Measurements from ENCODE around the gene KCMF1. TPM values are rescaled to one million over a fixed set of nuclear protein-coding genes. Genes with fewer than 3 reads are reported as not detected.
A peak's percentile ranks its signal among the peaks of the same experiment; 100 is the strongest.

Gene KCMF1
- total and polyA plus RNA-seq, 2 donors from 2014 or later: 21.0 to 64.3 TPM

DNA sequence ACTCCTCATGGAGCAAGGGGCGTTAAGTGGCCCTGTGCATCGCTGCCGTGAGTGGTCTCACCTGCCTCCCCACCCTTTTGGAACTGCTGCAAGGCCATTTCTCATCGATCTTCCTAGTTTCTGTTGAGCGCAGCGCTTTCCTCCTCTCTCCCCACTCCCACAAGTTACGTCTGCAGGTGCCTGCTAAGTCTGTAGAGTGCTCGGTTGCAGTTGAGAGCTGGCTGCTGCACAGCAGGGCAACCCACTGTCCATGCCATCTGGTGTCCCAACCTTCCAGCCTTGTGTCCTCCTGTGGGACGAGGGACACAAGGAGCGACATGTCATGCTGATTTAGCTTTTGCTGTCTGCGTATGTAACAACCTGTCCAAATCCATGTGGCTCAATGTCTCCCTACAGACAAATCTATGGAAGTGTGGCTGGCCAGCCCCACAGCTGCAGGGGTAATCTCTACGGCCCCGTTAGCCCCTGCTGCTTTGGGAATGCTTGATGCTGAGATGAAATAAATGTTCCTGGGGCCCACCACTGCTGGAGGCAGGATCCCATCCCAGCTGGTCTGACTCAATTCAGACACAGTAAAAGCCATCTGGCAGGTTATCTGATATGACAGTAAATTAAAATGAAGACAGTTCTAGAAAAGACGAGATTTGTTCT is 94.1 kb downstream of the KCMF1 start:
- TF ChIP-seq, protein P1, sequence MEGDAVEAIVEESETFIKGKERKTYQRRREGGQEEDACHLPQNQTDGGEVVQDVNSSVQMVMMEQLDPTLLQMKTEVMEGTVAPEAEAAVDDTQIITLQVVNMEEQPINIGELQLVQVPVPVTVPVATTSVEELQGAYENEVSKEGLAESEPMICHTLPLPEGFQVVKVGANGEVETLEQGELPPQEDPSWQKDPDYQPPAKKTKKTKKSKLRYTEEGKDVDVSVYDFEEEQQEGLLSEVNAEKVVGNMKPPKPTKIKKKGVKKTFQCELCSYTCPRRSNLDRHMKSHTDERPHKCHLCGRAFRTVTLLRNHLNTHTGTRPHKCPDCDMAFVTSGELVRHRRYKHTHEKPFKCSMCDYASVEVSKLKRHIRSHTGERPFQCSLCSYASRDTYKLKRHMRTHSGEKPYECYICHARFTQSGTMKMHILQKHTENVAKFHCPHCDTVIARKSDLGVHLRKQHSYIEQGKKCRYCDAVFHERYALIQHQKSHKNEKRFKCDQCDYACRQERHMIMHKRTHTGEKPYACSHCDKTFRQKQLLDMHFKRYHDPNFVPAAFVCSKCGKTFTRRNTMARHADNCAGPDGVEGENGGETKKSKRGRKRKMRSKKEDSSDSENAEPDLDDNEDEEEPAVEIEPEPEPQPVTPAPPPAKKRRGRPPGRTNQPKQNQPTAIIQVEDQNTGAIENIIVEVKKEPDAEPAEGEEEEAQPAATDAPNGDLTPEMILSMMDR (IDR thresholded peaks at IDR 0.05; ENCODE audit: borderline replicate concordance, extremely low read depth, insufficient read depth): no peak
- Histone ChIP-seq H3K27me3 (ENCODE audit: control insufficient read depth, insufficient read depth, low read length) (no peaks in the 10 kb centered on the region), H3K9ac (ENCODE audit: low read length in 3 of 3) (no peak overlapping the region), H3K36me3 (ENCODE audit: control insufficient read depth in 2 of 3, insufficient read depth in 3 of 3, low read length in 3 of 3) (no peaks in the 10 kb centered on the region), H3K9me3 (ENCODE audit: control insufficient read depth in 2 of 3, insufficient read depth in 1 of 3, low read length in 3 of 3) (no peaks in the 10 kb centered on the region), H3K4me3 (ENCODE audit: low read length in 3 of 3) (no peak overlapping the region), H3K27ac (ENCODE audit: low read depth in 2 of 2, low read length in 2 of 2) (no peak overlapping the region), H3K4me1 (ENCODE audit: control insufficient read depth in 2 of 3, insufficient read depth in 2 of 3, low read depth in 1 of 3, low read length in 3 of 3) (no peaks in the 10 kb centered on the region)
- DNase-seq (peak in 3 of 5 donors; percentile 29 to 48 (median 31)), FAIRE-seq (no peak)
- intact Hi-C loops (cut with DNase I): loop anchor here (10.0 kb wide), 1 partner anchor 240 kb away; no protein-coding TSS in a partner anchor

- Histone ChIP-seq H3K27ac (ENCODE audit: low read depth in 2 of 2, low read length in 2 of 2) (no peak overlapping the region), H3K9me3 (ENCODE audit: control insufficient read depth in 2 of 3, insufficient read depth in 1 of 3, low read length in 3 of 3) (no peaks in the 10 kb centered on the region), H3K27me3 (ENCODE audit: control insufficient read depth, insufficient read depth, low read length) (no peaks in the 10 kb centered on the region), H3K4me1 (ENCODE audit: control insufficient read depth in 2 of 3, insufficient read depth in 2 of 3, low read depth in 1 of 3, low read length in 3 of 3) (no peaks in the 10 kb centered on the region), H3K36me3 (ENCODE audit: control insufficient read depth in 2 of 3, insufficient read depth in 3 of 3, low read length in 3 of 3) (no peaks in the 10 kb centered on the region), H3K9ac (ENCODE audit: low read length in 3 of 3) (no peak overlapping the region), H3K4me3 (ENCODE audit: low read length in 3 of 3) (no peak overlapping the region)
- TF ChIP-seq, protein P1 (IDR thresholded peaks at IDR 0.05; ENCODE audit: borderline replicate concordance, extremely low read depth, insufficient read depth): no peak
- DNase-seq (no peak), FAIRE-seq (no peak)
- intact Hi-C loops (cut with DNase I): loop anchor here (10.0 kb wide), 1 partner anchor 239 kb away; no protein-coding TSS in a partner anchor
Measured at GRCh38 chr2:85066006-85066740, 95.2 kb downstream of the KCMF1 start.

GRCh38 chr2:85066874-85067351 is 96.0 kb downstream of the KCMF1 start:
- peak; percentile 88 to 92 (median 89) for DNase-seq

More at GRCh38 chr2:85066874-85067351, 96.0 kb downstream of the KCMF1 start:
- no peaks in the 10 kb centered on the region for H3K27me3 ChIP-seq (ENCODE audit: control insufficient read depth, insufficient read depth, low read length)
- intact Hi-C loops (cut with DNase I): loop anchor here (10.0 kb wide), 1 partner anchor 238 kb away; no protein-coding TSS in a partner anchor
- peak overlapping the region in 2 of 3 donors; percentile 5 to 52 for H3K4me3 ChIP-seq (ENCODE audit: low read length in 3 of 3)
- no peak for FAIRE-seq
- no peaks in the 10 kb centered on the region for H3K4me1 ChIP-seq (ENCODE audit: control insufficient read depth in 2 of 3, insufficient read depth in 2 of 3, low read depth in 1 of 3, low read length in 3 of 3)
- no peak overlapping the region for H3K27ac ChIP-seq (ENCODE audit: low read depth in 2 of 2, low read length in 2 of 2)
- no peaks in the 10 kb centered on the region for H3K36me3 ChIP-seq (ENCODE audit: control insufficient read depth in 2 of 3, insufficient read depth in 3 of 3, low read length in 3 of 3)
- TF ChIP-seq, protein P1 (IDR thresholded peaks at IDR 0.05; ENCODE audit: borderline replicate concordance, extremely low read depth, insufficient read depth): peak; percentile 71
- H3K9me3 ChIP-seq (ENCODE audit: control insufficient read depth in 2 of 3, insufficient read depth in 1 of 3, low read length in 3 of 3): no peaks in the 10 kb centered on the region
- no peak overlapping the region for H3K9ac ChIP-seq (ENCODE audit: low read length in 3 of 3)

Data from kidney (tissue), 14 donors.